Mesendoderm (in vitro differentiated cells): ENCODE results near the gene APBB1IP.

Experiments
- DNase-seq: peaks from one replicate; pipeline ENCODE4 v3.0.0; 2013
- H2AK5ac ChIP-seq: 2 replicates; pipeline ENCODE4 v1.6.1; 2013; ENCODE audit warnings: low read length, inconsistent platforms
- H2BK120ac ChIP-seq: 2 replicates; pipeline ENCODE4 v1.6.1; 2013; ENCODE audit warnings: low read depth, mild to moderate bottlenecking, low read length, moderate library complexity, mixed read lengths
- H2BK15ac ChIP-seq: replicated peaks from 2 replicates; pipeline ENCODE4 v1.6.1; 2013; ENCODE audit warnings: low read depth, mild to moderate bottlenecking, moderate library complexity
- H2BK5ac ChIP-seq: 2 replicates; pipeline ENCODE4 v1.6.1; 2013; ENCODE audit warnings: low read length, inconsistent platforms
- H3K18ac ChIP-seq: 2 replicates; pipeline ENCODE4 v1.6.1; 2013; ENCODE audit warnings: mild to moderate bottlenecking, low read length, mixed read lengths
- H3K23ac ChIP-seq: one replicate; pipeline ENCODE4 v1.6.1; 2013; ENCODE audit warnings: low read length
- H3K27ac ChIP-seq: 2 replicates; pipeline ENCODE4 v1.5.1; 2013; ENCODE audit warnings: low read depth, mild to moderate bottlenecking, inconsistent platforms, low read length, moderate library complexity
- H3K27me3 ChIP-seq: 2 replicates; pipeline ENCODE4 v1.6.1; 2013; ENCODE audit warnings: low read length, control low read depth, mild to moderate bottlenecking, inconsistent platforms; ENCODE audit not compliant: insufficient read depth, poor library complexity
- H3K36me3 ChIP-seq: 2 replicates; pipeline ENCODE4 v1.6.1; 2013; ENCODE audit warnings: low read length, inconsistent platforms; ENCODE audit not compliant: control insufficient read depth, insufficient read depth
- H3K4ac ChIP-seq: one replicate; pipeline ENCODE4 v1.6.1; 2013; ENCODE audit warnings: low read depth, mild to moderate bottlenecking, low read length, moderate library complexity
- H3K4me1 ChIP-seq: 2 replicates; pipeline ENCODE4 v1.6.1; 2013; ENCODE audit warnings: low read depth, low read length, inconsistent platforms; ENCODE audit not compliant: control insufficient read depth
- H3K4me2 ChIP-seq: 2 replicates; pipeline ENCODE4 v1.6.1; 2013; ENCODE audit warnings: low read length
- H3K4me3 ChIP-seq: 2 replicates; pipeline ENCODE4 v1.5.1; 2013; ENCODE audit warnings: mild to moderate bottlenecking, low read length
- H3K56ac ChIP-seq: one replicate; pipeline ENCODE4 v1.6.1; 2013; ENCODE audit warnings: low read length
- H3K79me1 ChIP-seq: 2 replicates; pipeline ENCODE4 v1.6.1; 2013; ENCODE audit warnings: low read length, inconsistent platforms
- H3K79me2 ChIP-seq: 2 replicates; pipeline ENCODE4 v1.6.1; 2013; ENCODE audit warnings: mild to moderate bottlenecking, low read length; ENCODE audit not compliant: control insufficient read depth, insufficient read depth
- H3K9ac ChIP-seq: 2 replicates; pipeline ENCODE4 v1.6.1; 2013; ENCODE audit warnings: low read length, inconsistent platforms
- H4K5ac ChIP-seq: one replicate; pipeline ENCODE4 v1.6.1; 2013; ENCODE audit warnings: low read length
- H4K8ac ChIP-seq: one replicate; pipeline ENCODE4 v1.6.1; 2013; ENCODE audit warnings: low read depth, mild to moderate bottlenecking, control low read depth, low read length, moderate library complexity
- WGBS: extraction: QIAGEN DNeasy Blood & Tissue Kit; methylation state at CpG from one replicate; pipeline ENCODE4 v1.1.7; 2013; ENCODE audit warnings: low lambda C conversion rate, missing lambda C conversion rate; ENCODE audit not compliant: insufficient coverage; ENCODE audit errors: extremely low coverage; 5-methylcytosine and 5-hydroxymethylcytosine counted together

APBB1IP gene

DNA sequence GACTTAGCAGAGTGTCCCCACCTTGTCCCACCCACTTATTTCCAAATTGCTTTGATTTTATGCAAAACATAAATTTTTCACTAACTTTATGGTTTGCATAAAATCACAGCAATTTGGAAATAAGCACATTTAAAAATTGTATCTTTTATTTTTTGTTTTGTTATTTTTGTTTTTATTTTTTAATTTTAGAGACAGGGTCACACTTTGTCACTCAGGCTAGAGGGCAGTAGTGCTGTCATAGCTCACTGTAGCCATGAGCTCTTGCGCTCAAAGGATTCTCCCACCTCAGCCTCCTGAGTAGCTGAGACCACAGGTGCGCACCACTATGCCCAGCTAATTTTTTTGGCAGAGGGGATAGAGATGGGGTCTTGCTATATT lies 43.2 kb downstream of the APBB1IP start:
- no peak overlapping the region for H3K18ac ChIP-seq
- H3K4me2 ChIP-seq, result no peak overlapping the region
- H3K4me3 ChIP-seq, result no peak overlapping the region
- no peaks in the 10 kb centered on the region for H3K79me2 ChIP-seq
- no peak overlapping the region for H2BK120ac ChIP-seq
- no peak overlapping the region for H4K8ac ChIP-seq
- no peak for DNase-seq
- H3K79me1 ChIP-seq, result no peaks in the 10 kb centered on the region
- no peak overlapping the region for H4K5ac ChIP-seq
- no peak overlapping the region for H3K56ac ChIP-seq
- no peak overlapping the region for H2AK5ac ChIP-seq
- WGBS, result no CpG with 5 or more reads among the region's 2 CpGs
- H3K36me3 ChIP-seq, result no peaks in the 10 kb centered on the region
- H2BK15ac ChIP-seq, result no peak overlapping the region
- no peak overlapping the region for H3K23ac ChIP-seq
- no peaks in the 10 kb centered on the region for H3K4me1 ChIP-seq
- H3K9ac ChIP-seq, result no peak overlapping the region
- H2BK5ac ChIP-seq, result no peak overlapping the region
- H3K4ac ChIP-seq, result no peak overlapping the region
- H3K27me3 ChIP-seq, result no peaks in the 10 kb centered on the region
- H3K27ac ChIP-seq, result no peak overlapping the region

DNA sequence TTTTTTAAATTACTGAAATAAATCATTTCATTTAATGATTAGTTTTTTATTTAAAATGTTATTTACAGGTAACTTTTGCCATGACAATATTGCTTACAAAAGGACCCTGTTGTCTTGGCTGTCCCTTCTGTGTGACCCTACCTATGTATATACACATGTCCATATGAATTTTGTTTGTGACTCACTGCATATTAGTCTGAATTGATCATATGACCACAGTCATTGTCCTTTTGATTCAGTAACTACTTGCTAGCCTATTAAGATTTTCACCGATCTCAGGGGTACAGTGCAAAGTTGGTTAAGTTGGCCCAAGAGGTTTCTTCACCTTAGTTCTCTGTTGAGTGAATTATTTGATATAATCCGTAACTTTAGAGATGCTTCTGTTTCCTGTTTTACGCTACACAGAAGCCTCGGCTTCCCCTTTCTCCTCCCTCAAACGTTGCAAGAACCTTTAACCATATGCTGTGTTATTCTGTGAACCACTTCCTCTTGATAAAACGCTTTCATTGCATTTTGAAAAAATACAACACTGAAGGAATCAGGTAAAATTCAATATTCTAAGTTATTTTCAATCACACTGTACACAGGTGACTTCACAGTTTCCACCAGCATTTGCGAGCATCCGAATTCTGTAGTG lies 43.9 kb downstream of the APBB1IP start:
- Histone ChIP-seq H3K9ac (no peak overlapping the region), H4K5ac (no peak overlapping the region), H3K4me3 (no peak overlapping the region), H3K79me1 (no peaks in the 10 kb centered on the region), H2BK120ac (no peak overlapping the region), H3K23ac (no peak overlapping the region), H4K8ac (no peak overlapping the region), H3K27me3 (no peaks in the 10 kb centered on the region), H3K18ac (no peak overlapping the region), H3K56ac (no peak overlapping the region), H2AK5ac (no peak overlapping the region), H2BK5ac (no peak overlapping the region), H2BK15ac (no peak overlapping the region), H3K4me1 (no peaks in the 10 kb centered on the region), H3K4me2 (no peak overlapping the region), H3K79me2 (no peaks in the 10 kb centered on the region), H3K27ac (no peak overlapping the region), H3K36me3 (no peaks in the 10 kb centered on the region), H3K4ac (no peak overlapping the region)
- no CpG with 5 or more reads among the region's 8 CpGs for WGBS
- no peak for DNase-seq

- H3K79me1 ChIP-seq, result no peaks in the 10 kb centered on the region
- H2BK15ac ChIP-seq, result no peak overlapping the region
- no peaks in the 10 kb centered on the region for H3K27me3 ChIP-seq
- no peak overlapping the region for H3K18ac ChIP-seq
- H2BK5ac ChIP-seq, result no peak overlapping the region
- H3K9ac ChIP-seq, result no peak overlapping the region
- no peak overlapping the region for H2AK5ac ChIP-seq
- no peak overlapping the region for H3K4ac ChIP-seq
- no peak overlapping the region for H3K4me3 ChIP-seq
- no peak overlapping the region for H3K23ac ChIP-seq
- H3K27ac ChIP-seq, result no peak overlapping the region
- no peaks in the 10 kb centered on the region for H3K4me1 ChIP-seq
- no peaks in the 10 kb centered on the region for H3K36me3 ChIP-seq
- no peak overlapping the region for H4K8ac ChIP-seq
- no peak overlapping the region for H3K4me2 ChIP-seq
- no peak overlapping the region for H3K56ac ChIP-seq
- H2BK120ac ChIP-seq, result no peak overlapping the region
- no peak for DNase-seq
- WGBS, result no CpG with 5 or more reads among the region's 2 CpGs
- no peak overlapping the region for H4K5ac ChIP-seq
- H3K79me2 ChIP-seq, result no peaks in the 10 kb centered on the region
Observed at GRCh38 chr10:26483554-26483953, 45.4 kb downstream of the APBB1IP start.

- Histone ChIP-seq H2BK120ac (no peak overlapping the region), H2BK15ac (no peak overlapping the region), H4K5ac (no peak overlapping the region), H3K23ac (no peak overlapping the region), H2BK5ac (no peak overlapping the region), H3K36me3 (no peaks in the 10 kb centered on the region), H3K27ac (no peak overlapping the region), H3K4ac (no peak overlapping the region), H3K27me3 (no peaks in the 10 kb centered on the region), H3K18ac (no peak overlapping the region), H3K79me1 (no peaks in the 10 kb centered on the region), H3K79me2 (no peaks in the 10 kb centered on the region), H3K4me3 (no peak overlapping the region), H2AK5ac (no peak overlapping the region), H4K8ac (no peak overlapping the region), H3K4me1 (no peaks in the 10 kb centered on the region), H3K9ac (no peak overlapping the region), H3K56ac (no peak overlapping the region), H3K4me2 (no peak overlapping the region)
- DNase-seq, result no peak
- no CpG with 5 or more reads among the region's 5 CpGs for WGBS
Observed at GRCh38 chr10:26485150-26485941, 47.2 kb downstream of the APBB1IP start.

- no peak overlapping the region for H3K4ac ChIP-seq
- no peak overlapping the region for H3K4me2 ChIP-seq
- no peak overlapping the region for H3K56ac ChIP-seq
- no peak overlapping the region for H3K18ac ChIP-seq
- H2AK5ac ChIP-seq, result no peak overlapping the region
- no peak overlapping the region for H4K5ac ChIP-seq
- no peaks in the 10 kb centered on the region for H3K4me1 ChIP-seq
- H3K36me3 ChIP-seq, result no peaks in the 10 kb centered on the region
- H3K9ac ChIP-seq, result no peak overlapping the region
- H3K79me2 ChIP-seq, result no peaks in the 10 kb centered on the region
- H3K79me1 ChIP-seq, result no peaks in the 10 kb centered on the region
- no peak overlapping the region for H3K23ac ChIP-seq
- no peak overlapping the region for H3K4me3 ChIP-seq
- DNase-seq, result peak; percentile 60
- no peak overlapping the region for H2BK120ac ChIP-seq
- H2BK5ac ChIP-seq, result no peak overlapping the region
- WGBS, result no CpG with 5 or more reads among the region's 7 CpGs
- H2BK15ac ChIP-seq, result no peak overlapping the region
- no peaks in the 10 kb centered on the region for H3K27me3 ChIP-seq
- no peak overlapping the region for H3K27ac ChIP-seq
- no peak overlapping the region for H4K8ac ChIP-seq
Observed at GRCh38 chr10:26486304-26486703, 48.2 kb downstream of the APBB1IP start.
